Suprapubic skin (tissue), 4 donors: Measurements from ENCODE around the gene NES. TPM values are rescaled to one million over a fixed set of nuclear protein-coding genes. Genes with fewer than 3 reads are reported as not detected.

ENCODE experiments used
- DNase-seq, 2 donors: peaks; one replicate each; pipeline ENCODE4 v3.0.0-alpha.2; 2019; ENCODE audit warnings: low spot score in 2 of 2
- H3K27ac ChIP-seq: fragments of 200-600 bp; sonication (generic); one replicate; pipeline ENCODE4 v1.5.1; 2019
- H3K27me3 ChIP-seq: fragments of 200-600 bp; sonication (generic); one replicate; pipeline ENCODE4 v1.5.1; 2019
- H3K36me3 ChIP-seq: fragments of 200-600 bp; sonication (generic); one replicate; pipeline ENCODE4 v1.5.1; 2019
- H3K4me1 ChIP-seq: fragments of 200-600 bp; sonication (generic); one replicate; pipeline ENCODE4 v1.5.1; 2019
- H3K4me3 ChIP-seq: fragments of 200-600 bp; sonication (generic); one replicate; pipeline ENCODE4 v1.5.1; 2019; ENCODE audit warnings: mild to moderate bottlenecking
- H3K9me3 ChIP-seq: fragments of 200-600 bp; sonication (generic); one replicate; pipeline ENCODE4 v1.5.1; 2019
- CTCF ChIP-seq, 2 donors: fragments of 200-600 bp in 1 of 2; fragments of 450-650 bp in 1 of 2; sonication (generic) in 1 of 2; IDR thresholded peaks; one replicate each; pipeline ENCODE4 v1.5.1; 2016 to 2019; ENCODE audit warnings: antibody characterized with exemption in 2 of 2, mild to moderate bottlenecking in 1 of 2, moderate library complexity in 1 of 2
- EP300 ChIP-seq: sonication (generic); formaldehyde crosslinking; IDR thresholded peaks from one replicate; pipeline ENCODE4 v1.6.1; 2017; ENCODE audit warnings: antibody characterized with exemption
- POLR2A ChIP-seq, 2 donors: fragments of 450-650 bp; IDR thresholded peaks; one replicate each; pipeline ENCODE4 v1.6.1; 2017; ENCODE audit warnings: antibody characterized with exemption in 2 of 2, mild to moderate bottlenecking in 2 of 2, moderate library complexity in 2 of 2
- POLR2AphosphoS5 ChIP-seq, 3 donors: sonication (generic); formaldehyde crosslinking; IDR thresholded peaks; one replicate each; pipeline ENCODE4 v1.6.1; 2017; ENCODE audit warnings: antibody characterized with exemption in 3 of 3
- WGBS: methylation state at CpG from one replicate; pipeline ENCODE4 v1.1.5; 2018; 5-methylcytosine and 5-hydroxymethylcytosine counted together
- total RNA-seq, 4 donors: library from RNA; depleted of rRNA; stranded (reverse); fragments of >200 nt; gene quantifications; one replicate each; pipeline ENCODE4 v1.1.0, GENCODE V29; 2016

The NES gene
- total RNA-seq, 4 donors from 2014 or later, result 1.9 to 7.4 (median 4.8) TPM

- WGBS, result 81% methylated on average over 4 of the region's 4 CpGs
- Histone ChIP-seq H3K4me3 (no peak overlapping the region), H3K4me1 (peaks cover 37% of the 10 kb centered on the region), H3K27me3 (peaks cover under 1% of the 10 kb centered on the region), H3K36me3 (no peaks in the 10 kb centered on the region), H3K9me3 (no peaks in the 10 kb centered on the region), H3K27ac (no peak overlapping the region)
- TF ChIP-seq EP300, result no peak
- TF ChIP-seq POLR2A (IDR thresholded peaks at IDR 0.05), result no peak
- no peak for TF ChIP-seq POLR2AphosphoS5 (IDR thresholded peaks at IDR 0.05)
- no peak for TF ChIP-seq CTCF (IDR thresholded peaks at IDR 0.05)
- DNase-seq, result no peak
These were observed 6.4 kb downstream of the NES start for GRCh38 chr1:156670791-156671190.

- TF ChIP-seq CTCF (IDR thresholded peaks at IDR 0.05) (no peak), POLR2A (IDR thresholded peaks at IDR 0.05) (no peak), EP300 (no peak), POLR2AphosphoS5 (IDR thresholded peaks at IDR 0.05) (no peak)
- H3K4me1 ChIP-seq, result peaks cover 41% of the 10 kb centered on the region
- DNase-seq, result no peak
- no peaks in the 10 kb centered on the region for H3K9me3 ChIP-seq
- WGBS, result 69% methylated on average over 6 of the region's 6 CpGs
- no peak overlapping the region for H3K27ac ChIP-seq
- H3K4me3 ChIP-seq, result no peak overlapping the region
- H3K36me3 ChIP-seq, result no peaks in the 10 kb centered on the region
- no peaks in the 10 kb centered on the region for H3K27me3 ChIP-seq
These were observed 6.8 kb downstream of the NES start for GRCh38 chr1:156670359-156670758.

GRCh38 chr1:156669794-156670193 is 7.4 kb downstream of the NES start:
- 73% methylated on average over 5 of the region's 5 CpGs for WGBS
- TF ChIP-seq EP300 (no peak), POLR2AphosphoS5 (IDR thresholded peaks at IDR 0.05) (no peak), POLR2A (IDR thresholded peaks at IDR 0.05) (no peak), CTCF (IDR thresholded peaks at IDR 0.05) (no peak)

GRCh38 chr1:156668801-156669637 is 8.2 kb downstream of the NES start:
- DNase-seq, result no peak
- Histone ChIP-seq H3K4me1 (peaks cover 50% of the 10 kb centered on the region), H3K27ac (no peak overlapping the region), H3K27me3 (no peaks in the 10 kb centered on the region), H3K4me3 (no peak overlapping the region), H3K9me3 (no peaks in the 10 kb centered on the region), H3K36me3 (no peaks in the 10 kb centered on the region)
- 77% methylated on average over 17 of the region's 17 CpGs for WGBS
- TF ChIP-seq POLR2A (IDR thresholded peaks at IDR 0.05), result no peak
- no peak for TF ChIP-seq CTCF (IDR thresholded peaks at IDR 0.05)
- no peak for TF ChIP-seq POLR2AphosphoS5 (IDR thresholded peaks at IDR 0.05)
- TF ChIP-seq EP300, result no peak

More at GRCh38 chr1:156669794-156670193, 7.4 kb downstream of the NES start:
- no peak for DNase-seq
- no peaks in the 10 kb centered on the region for H3K9me3 ChIP-seq
- no peaks in the 10 kb centered on the region for H3K36me3 ChIP-seq
- H3K27ac ChIP-seq, result no peak overlapping the region
- H3K4me1 ChIP-seq, result peaks cover 45% of the 10 kb centered on the region
- no peaks in the 10 kb centered on the region for H3K27me3 ChIP-seq
- no peak overlapping the region for H3K4me3 ChIP-seq

GRCh38 chr1:156667968-156668709 is 9.1 kb downstream of the NES start:
- no peak for DNase-seq
- Histone ChIP-seq H3K36me3 (no peaks in the 10 kb centered on the region), H3K9me3 (no peaks in the 10 kb centered on the region), H3K27me3 (no peaks in the 10 kb centered on the region), H3K27ac (peak overlapping the region; percentile 63), H3K4me3 (no peak overlapping the region), H3K4me1 (peaks cover 59% of the 10 kb centered on the region)
- no peak for TF ChIP-seq EP300
- no peak for TF ChIP-seq POLR2A (IDR thresholded peaks at IDR 0.05)
- no peak for TF ChIP-seq CTCF (IDR thresholded peaks at IDR 0.05)
- no peak for TF ChIP-seq POLR2AphosphoS5 (IDR thresholded peaks at IDR 0.05)
- WGBS, result 75% methylated on average over 7 of the region's 9 CpGs
